A673 (cell line): Measurements from ENCODE around the gene CHST9. TPM values are rescaled to one million over a fixed set of nuclear protein-coding genes. Genes with fewer than 3 reads are reported as not detected.

Experiments used
- BruUV-seq: library from RNA; stranded (reverse); fragments of 400-500 nt; replicated peaks from 2 replicates; lab custom pipeline; 2021; lab: Mats Ljungman, UMichigan
- CTCF ChIA-PET: fragments of 300-600 bp; sonication (Branson Sonifier 250); formaldehyde crosslinking; loops from one replicate; lab custom pipeline; 2022; ENCODE audit warnings: antibody characterized with exemption; lab: Charles Lee
- POLR2A ChIA-PET: fragments of 300-600 bp; sonication (Branson Sonifier 250); formaldehyde crosslinking; loops from one replicate; lab custom pipeline; 2022; ENCODE audit warnings: antibody characterized with exemption; ENCODE audit not compliant: low non-redundant PET; lab: Charles Lee
- DNase-seq: peaks from one replicate; pipeline ENCODE4 v3.0.0-alpha.2; 2015; ENCODE audit warnings: low spot score
- H3K27ac ChIP-seq: fragments of 200-600 bp; sonication (generic); 2 replicates; pipeline ENCODE4 v1.5.1; 2016; ENCODE audit warnings: mixed run types, low read depth, mild to moderate bottlenecking, mixed read lengths, antibody characterized with exemption, low read length; ENCODE audit not compliant: poor library complexity, severe bottlenecking
- H3K27me3 ChIP-seq: fragments of 200-600 bp; sonication (generic); replicated peaks from 2 replicates; pipeline ENCODE4 v1.6.1; 2017; ENCODE audit warnings: mixed run types, low read depth, mild to moderate bottlenecking, mixed read lengths, antibody characterized with exemption, low read length; ENCODE audit not compliant: insufficient read depth, poor library complexity
- H3K36me3 ChIP-seq: fragments of 200-600 bp; sonication (generic); 2 replicates; pipeline ENCODE4 v1.6.1; 2016; ENCODE audit warnings: mixed run types, mild to moderate bottlenecking, mixed read lengths, antibody characterized with exemption, low read length; ENCODE audit not compliant: insufficient read depth, poor library complexity, severe bottlenecking
- H3K4me1 ChIP-seq: fragments of 200-600 bp; sonication (generic); 2 replicates; pipeline ENCODE4 v1.6.1; 2017; ENCODE audit warnings: mixed run types, mild to moderate bottlenecking, mixed read lengths, antibody characterized with exemption, low read length; ENCODE audit not compliant: insufficient read depth, poor library complexity, severe bottlenecking
- H3K4me3 ChIP-seq: fragments of 200-600 bp; sonication (generic); 2 replicates; pipeline ENCODE4 v1.5.1; 2016; ENCODE audit warnings: low read depth, mixed run types, mild to moderate bottlenecking, mixed read lengths, low read length; ENCODE audit not compliant: poor library complexity, severe bottlenecking
- H3K9me3 ChIP-seq: fragments of 200-600 bp; sonication (generic); 2 replicates; pipeline ENCODE4 v1.6.1; 2016; ENCODE audit warnings: mixed run types, low read depth, mild to moderate bottlenecking, mixed read lengths, antibody characterized with exemption, low read length; ENCODE audit not compliant: poor library complexity, severe bottlenecking
- EZH2 ChIP-seq: fragments of 200-600 bp; sonication (generic); IDR thresholded peaks from 2 replicates; pipeline ENCODE4 v1.6.1; 2017; ENCODE audit warnings: borderline replicate concordance, low read depth, mild to moderate bottlenecking, mixed read lengths, antibody characterized with exemption, low read length; ENCODE audit not compliant: poor library complexity, severe bottlenecking
- intact Hi-C: fragments of 100-400 bp; cut with micrococcal nuclease; formaldehyde crosslinking; loops from one replicate; pipeline ENCODE4 v1.10.0; 2022; ENCODE audit not compliant: unreplicated experiment
- total RNA-seq: library from RNA; stranded (reverse); gene quantifications from 2 replicates; pipeline ENCODE4 v1.2.3, GENCODE V29; 2021
- TF ChIP-seq, protein P1 (sequence below): fragments of 300-800, 200-600 bp; sonication (generic); conservative IDR thresholded peaks from 2 replicates; pipeline ENCODE4 v1.5.1; 2017; ENCODE audit warnings: low read depth, mild to moderate bottlenecking, antibody characterized with exemption, low read length, moderate library complexity, mixed read lengths

CHST9 gene
- total RNA-seq, 1 experiment from 2014 or later, result not detected

DNA sequence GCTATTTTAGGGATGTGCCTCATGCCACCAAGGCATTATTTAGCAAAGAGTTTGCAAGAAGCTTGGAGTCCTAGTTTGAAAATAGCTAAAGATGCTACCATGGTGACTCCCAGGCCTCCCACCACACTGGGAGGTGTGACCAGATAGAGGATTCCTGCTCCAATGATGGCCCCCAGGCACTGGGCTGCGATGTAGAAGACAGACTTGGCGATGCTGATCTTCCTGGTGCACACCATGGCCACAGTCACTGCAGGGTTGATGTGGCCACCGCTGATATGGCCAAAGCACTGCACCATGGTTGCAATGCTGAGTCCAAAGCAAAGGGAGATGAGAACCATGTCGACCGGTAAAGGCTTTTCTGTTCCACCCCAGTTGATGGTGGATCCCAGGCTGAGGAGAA lies 323.0 kb downstream of the CHST9 start:
- Histone ChIP-seq H3K4me1 (no peaks in the 10 kb centered on the region), H3K27ac (no peak overlapping the region), H3K9me3 (no peaks in the 10 kb centered on the region), H3K4me3 (no peak overlapping the region), H3K36me3 (no peaks in the 10 kb centered on the region), H3K27me3 (peaks cover 15% of the 10 kb centered on the region)
- intact Hi-C loops, result no loop called here
- no peak for TF ChIP-seq EZH2
- TF ChIP-seq, protein P1, sequence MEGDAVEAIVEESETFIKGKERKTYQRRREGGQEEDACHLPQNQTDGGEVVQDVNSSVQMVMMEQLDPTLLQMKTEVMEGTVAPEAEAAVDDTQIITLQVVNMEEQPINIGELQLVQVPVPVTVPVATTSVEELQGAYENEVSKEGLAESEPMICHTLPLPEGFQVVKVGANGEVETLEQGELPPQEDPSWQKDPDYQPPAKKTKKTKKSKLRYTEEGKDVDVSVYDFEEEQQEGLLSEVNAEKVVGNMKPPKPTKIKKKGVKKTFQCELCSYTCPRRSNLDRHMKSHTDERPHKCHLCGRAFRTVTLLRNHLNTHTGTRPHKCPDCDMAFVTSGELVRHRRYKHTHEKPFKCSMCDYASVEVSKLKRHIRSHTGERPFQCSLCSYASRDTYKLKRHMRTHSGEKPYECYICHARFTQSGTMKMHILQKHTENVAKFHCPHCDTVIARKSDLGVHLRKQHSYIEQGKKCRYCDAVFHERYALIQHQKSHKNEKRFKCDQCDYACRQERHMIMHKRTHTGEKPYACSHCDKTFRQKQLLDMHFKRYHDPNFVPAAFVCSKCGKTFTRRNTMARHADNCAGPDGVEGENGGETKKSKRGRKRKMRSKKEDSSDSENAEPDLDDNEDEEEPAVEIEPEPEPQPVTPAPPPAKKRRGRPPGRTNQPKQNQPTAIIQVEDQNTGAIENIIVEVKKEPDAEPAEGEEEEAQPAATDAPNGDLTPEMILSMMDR, result no peak
- CTCF ChIA-PET, result no interaction called here
- no TSS peak for BruUV-seq
- no peak for DNase-seq
- POLR2A ChIA-PET, result no interaction called here
